Spinal cord (tissue), 10 donors: ENCODE measurements around the gene SENP1. TPM values are rescaled to one million over a fixed set of nuclear protein-coding genes. Genes with fewer than 3 reads are reported as not detected.

ENCODE experiments used
- DNase-seq, 6 donors: peaks; one replicate each; pipeline versions ENCODE4 v3.0.0 to v3.0.0-alpha.2; 2013 to 2015; ENCODE audit warnings: low spot score in 6 of 6, low read depth in 4 of 6
- H3K27ac ChIP-seq: one replicate; pipeline ENCODE4 v1.5.1; 2013; ENCODE audit warnings: low read depth, low read length, control low read depth
- H3K27me3 ChIP-seq: one replicate; pipeline ENCODE4 v1.6.1; 2013; ENCODE audit warnings: low read length; ENCODE audit not compliant: control insufficient read depth, insufficient read depth
- H3K36me3 ChIP-seq: one replicate; pipeline ENCODE4 v1.6.1; 2013; ENCODE audit warnings: low read length; ENCODE audit not compliant: control insufficient read depth, insufficient read depth
- H3K4me1 ChIP-seq: one replicate; pipeline ENCODE4 v1.6.1; 2013; ENCODE audit warnings: low read length; ENCODE audit not compliant: control insufficient read depth, insufficient read depth
- H3K4me3 ChIP-seq: one replicate; pipeline ENCODE4 v1.5.1; 2013; ENCODE audit warnings: low read depth, low read length, control low read depth
- H3K9me3 ChIP-seq: one replicate; pipeline ENCODE4 v1.6.1; 2013; ENCODE audit warnings: low read length; ENCODE audit not compliant: control insufficient read depth, insufficient read depth
- WGBS: methylation state at CpG from one replicate; pipeline ENCODE4 v1.1.5; 2013; ENCODE audit warnings: missing lambda C conversion rate; ENCODE audit not compliant: insufficient coverage; 5-methylcytosine and 5-hydroxymethylcytosine counted together
- polyA plus RNA-seq, 2 donors: library from polyadenylated mRNA; unstranded; fragments of 120-200 nt; gene quantifications; one replicate each; pipeline ENCODE4 v1.2.1, GENCODE V29; 2013; ENCODE audit not compliant: insufficient read length in 2 of 2
- total RNA-seq, 2 donors: library from RNA; depleted of rRNA in 1 of 2; stranded (reverse); fragments of 120-200 nt in 1 of 2; fragments of >200 nt in 1 of 2; gene quantifications; one replicate each; pipeline versions ENCODE4 v1.2.3 to v1.2.4, GENCODE V29; 2013 to 2014
- donor health status: healthy.

Gene SENP1
- total and polyA plus RNA-seq, 4 donors, result 12.3 to 30.2 (median 20.0) TPM

- Histone ChIP-seq H3K27ac (no peak overlapping the region), H3K27me3 (no peaks in the 10 kb centered on the region), H3K9me3 (no peaks in the 10 kb centered on the region), H3K4me1 (no peaks in the 10 kb centered on the region), H3K36me3 (peaks cover 4% of the 10 kb centered on the region), H3K4me3 (no peak overlapping the region)
- no CpG with 5 or more reads among the region's 5 CpGs for WGBS
- DNase-seq, result no peak
These were observed 47.1 kb downstream of the SENP1 start for GRCh38 chr12:48058771-48059170.

- no peak for DNase-seq
- H3K4me3 ChIP-seq, result no peak overlapping the region
- WGBS, result 98% methylated on average over 9 of the region's 12 CpGs
- H3K27me3 ChIP-seq, result no peaks in the 10 kb centered on the region
- H3K27ac ChIP-seq, result no peak overlapping the region
- H3K36me3 ChIP-seq, result no peaks in the 10 kb centered on the region
- H3K9me3 ChIP-seq, result no peaks in the 10 kb centered on the region
- no peaks in the 10 kb centered on the region for H3K4me1 ChIP-seq
These were observed 50.7 kb downstream of the SENP1 start for GRCh38 chr12:48054955-48055821.

- WGBS, result no CpG with 5 or more reads among the region's 4 CpGs
- H3K9me3 ChIP-seq, result no peaks in the 10 kb centered on the region
- no peaks in the 10 kb centered on the region for H3K4me1 ChIP-seq
- H3K36me3 ChIP-seq, result no peaks in the 10 kb centered on the region
- no peak for DNase-seq
- no peak overlapping the region for H3K27ac ChIP-seq
- no peaks in the 10 kb centered on the region for H3K27me3 ChIP-seq
- H3K4me3 ChIP-seq, result no peak overlapping the region
These were observed 52.0 kb downstream of the SENP1 start for GRCh38 chr12:48053883-48054282.

GRCh38 chr12:48053122-48053521 is 52.8 kb downstream of the SENP1 start:
- DNase-seq, result no peak
- Histone ChIP-seq H3K4me1 (no peaks in the 10 kb centered on the region), H3K27me3 (no peaks in the 10 kb centered on the region), H3K9me3 (no peaks in the 10 kb centered on the region), H3K36me3 (no peaks in the 10 kb centered on the region), H3K27ac (no peak overlapping the region), H3K4me3 (no peak overlapping the region)
- no CpG with 5 or more reads among the region's 3 CpGs for WGBS

GRCh38 chr12:48051681-48052080 is 54.2 kb downstream of the SENP1 start:
- Histone ChIP-seq H3K4me3 (no peak overlapping the region), H3K4me1 (no peaks in the 10 kb centered on the region), H3K9me3 (no peaks in the 10 kb centered on the region), H3K27me3 (no peaks in the 10 kb centered on the region), H3K36me3 (no peaks in the 10 kb centered on the region), H3K27ac (no peak overlapping the region)
- no peak for DNase-seq
- WGBS, result no CpG with 5 or more reads among the region's 2 CpGs

GRCh38 chr12:48050174-48050573 is 55.7 kb downstream of the SENP1 start:
- no peak overlapping the region for H3K27ac ChIP-seq
- no peaks in the 10 kb centered on the region for H3K9me3 ChIP-seq
- H3K4me3 ChIP-seq, result no peak overlapping the region
- H3K4me1 ChIP-seq, result no peaks in the 10 kb centered on the region
- no peaks in the 10 kb centered on the region for H3K27me3 ChIP-seq
- 79% methylated on average over 6 of the region's 6 CpGs for WGBS
- peaks cover 1% of the 10 kb centered on the region for H3K36me3 ChIP-seq
- no peak for DNase-seq

- Histone ChIP-seq H3K27me3 (no peaks in the 10 kb centered on the region), H3K9me3 (no peaks in the 10 kb centered on the region), H3K36me3 (peaks cover 9% of the 10 kb centered on the region), H3K4me1 (no peaks in the 10 kb centered on the region), H3K4me3 (no peak overlapping the region), H3K27ac (no peak overlapping the region)
- DNase-seq, result no peak
- 100% methylated on average over 1 of the region's 2 CpGs for WGBS
These were observed 59.8 kb downstream of the SENP1 start for GRCh38 chr12:48045965-48046518.

GRCh38 chr12:48045061-48045846 is 60.6 kb downstream of the SENP1 start:
- Histone ChIP-seq H3K9me3 (no peaks in the 10 kb centered on the region), H3K4me1 (no peaks in the 10 kb centered on the region), H3K27ac (no peak overlapping the region), H3K36me3 (peaks cover 9% of the 10 kb centered on the region), H3K27me3 (no peaks in the 10 kb centered on the region), H3K4me3 (no peak overlapping the region)
- no peak for DNase-seq
- 88% methylated on average over 2 of the region's 6 CpGs for WGBS

- Histone ChIP-seq H3K9me3 (no peaks in the 10 kb centered on the region), H3K36me3 (peaks cover 9% of the 10 kb centered on the region), H3K4me1 (no peaks in the 10 kb centered on the region), H3K4me3 (no peak overlapping the region), H3K27me3 (no peaks in the 10 kb centered on the region), H3K27ac (no peak overlapping the region)
- 87% methylated on average over 7 of the region's 7 CpGs for WGBS
- no peak for DNase-seq
These were observed 61.5 kb downstream of the SENP1 start for GRCh38 chr12:48044396-48044795.
